GM11168 (cell line): ENCODE data around the gene BCL7B.
"Not testable (repeated sequence)": the region's sequence is repeated elsewhere in the genome, so short reads cannot be mapped to it uniquely, and the experiment has no call there.

Experiments
- in situ Hi-C: fragments of 300-500 bp; cut with MboI; formaldehyde crosslinking; loops from one replicate; pipeline ENCODE4 v1.12.0; 2022; ENCODE audit warnings: low sequenced_read_pairs; ENCODE audit not compliant: unreplicated experiment

The BCL7B gene

GRCh38 chr7:73557397-73558257, at the start of gene BCL7B:
BCL7B (minus strand) TSS chr7:73557690; CDS start chr7:73557578, 112 bp downstream.
- in situ Hi-C loops, result no loop called here

GRCh38 chr7:73605601-73606220, 48.2 kb upstream of the BCL7B start:
- in situ Hi-C loops, result loop anchor here (5.0 to 25.0 kb wide), 2 partner anchors 122 to 257 kb away; partner anchors contain the start of gene TMEM270

- in situ Hi-C loops, result loop anchor here (25.0 kb wide), 1 partner anchor 259 kb away; the partner anchor contains the start of gene TMEM270
Observed at GRCh38 chr7:73602721-73603651, 45.5 kb upstream of the BCL7B start.

- in situ Hi-C loops, result loop anchor here (25.0 kb wide), 1 partner anchor 262 kb away; the partner anchor contains the start of gene TMEM270
Observed at GRCh38 chr7:73599916-73600315, 42.4 kb upstream of the BCL7B start.

- in situ Hi-C loops, result no loop called here
Observed at GRCh38 chr7:73599151-73599882, 41.8 kb upstream of the BCL7B start.

GRCh38 chr7:73597978-73598782, 40.7 kb upstream of the BCL7B start:
- in situ Hi-C loops, result no loop called here

- in situ Hi-C loops, result no loop called here
Observed at GRCh38 chr7:73596191-73597065, 38.9 kb upstream of the BCL7B start.

GRCh38 chr7:73595358-73595757, 37.9 kb upstream of the BCL7B start:
- in situ Hi-C loops, result no loop called here

- in situ Hi-C loops, result no loop called here
Observed at GRCh38 chr7:73593207-73594045, 35.9 kb upstream of the BCL7B start.

GRCh38 chr7:73586911-73587310, 29.4 kb upstream of the BCL7B start:
- in situ Hi-C loops, result no loop called here

- in situ Hi-C loops, result no loop called here
Observed at GRCh38 chr7:73585196-73585595, 27.7 kb upstream of the BCL7B start.

- in situ Hi-C loops, result no loop called here
Observed at GRCh38 chr7:73582664-73583202, 25.2 kb upstream of the BCL7B start.

- in situ Hi-C loops, result not testable (repeated sequence)
Observed at GRCh38 chr7:73581006-73581405, 23.5 kb upstream of the BCL7B start.

- in situ Hi-C loops, result no loop called here
Observed at GRCh38 chr7:73578342-73579128, 21.0 kb upstream of the BCL7B start, which contains the start of gene TBL2. TBL2 (minus strand) TSS chr7:73578579; CDS start chr7:73578549, 30 bp downstream.

GRCh38 chr7:73577627-73578341, 20.3 kb upstream of the BCL7B start:
- in situ Hi-C loops, result no loop called here
